Measurements from ENCODE around the gene C6orf47. TPM values are rescaled to one million over a fixed set of nuclear protein-coding genes. Genes with fewer than 3 reads are reported as not detected.

C6orf47 gene
- total and polyA plus RNA-seq, 2 of the 13 experiments (the other 11 are each of a cell fraction or from before 2014, with no cell fraction given), result 1.7 to 18.1 TPM

DNA sequence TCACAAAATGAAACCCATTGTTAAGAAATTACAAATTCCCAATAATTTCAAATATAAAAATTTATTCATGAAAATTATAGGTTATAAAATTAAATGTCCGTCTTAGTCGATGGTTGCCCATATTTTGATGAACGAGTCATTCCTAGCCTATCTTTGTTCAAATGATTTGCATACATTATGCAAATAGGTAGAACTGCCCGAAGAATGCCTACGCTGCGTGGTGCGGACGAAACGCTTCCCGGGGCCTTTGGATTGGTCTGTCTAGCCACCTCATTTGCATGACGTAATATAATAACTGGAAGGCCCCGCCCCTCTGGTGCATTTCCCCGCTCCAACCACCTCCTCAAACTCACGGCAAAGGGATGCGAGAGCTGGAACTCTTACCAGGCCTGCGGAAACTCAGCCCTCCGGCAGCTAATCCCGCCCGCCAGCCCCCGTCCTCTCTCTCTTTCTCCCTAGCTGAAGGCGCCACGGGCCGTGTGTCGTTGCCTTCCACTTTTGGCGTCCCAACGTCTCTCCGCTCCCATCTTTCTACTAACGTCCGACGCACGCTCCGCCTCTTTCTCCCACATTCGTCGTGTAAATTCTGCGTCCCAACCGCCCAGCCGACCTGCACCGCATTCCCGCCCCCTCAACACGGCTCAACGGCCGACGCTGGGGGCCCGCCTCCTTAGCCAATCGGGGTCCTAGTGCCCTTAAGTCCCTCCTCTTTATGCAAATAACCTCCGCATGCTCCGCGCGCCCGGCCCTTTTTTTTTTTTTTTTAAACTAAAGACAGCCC is 40.6 kb downstream of the C6orf47 start (continued):
- TF ChIP-seq ZNF432 (CRISPR knock-in tag; IDR thresholded peaks at IDR 0.05; ENCODE audit: borderline replicate concordance) (no peak), HNRNPH1 (optimal IDR thresholded peaks at IDR 0.05; ENCODE audit: low read depth, low read length) (peak; percentile 66), PAWR (CRISPR knock-in tag; IDR thresholded peaks at IDR 0.05; ENCODE audit: borderline replicate concordance) (0 out of 2 replicates have a peak, but pooled peaks have one; percentile 34), ZMYM3 (CRISPR knock-in tag; IDR thresholded peaks at IDR 0.05) (peak; percentile 35; the same call in 1 of the 2 replicates), ZNF501 (CRISPR knock-in tag; IDR thresholded peaks at IDR 0.05) (no peak; the same call in 1 of the 2 replicates), MYC (CRISPR knock-in tag; IDR thresholded peaks at IDR 0.05; ENCODE audit: borderline replicate concordance) (peak; percentile 54; the same call in 1 of the 2 replicates), ZNF44 (CRISPR knock-in tag; IDR thresholded peaks at IDR 0.05) (no peak), SRSF1 (optimal IDR thresholded peaks at IDR 0.05; ENCODE audit: low read depth, low read length) (peak; percentile 71), ZBTB42 (CRISPR knock-in tag; IDR thresholded peaks at IDR 0.05) (peak; percentile 81; the same call in 1 of the 2 replicates), ZNF264 (CRISPR knock-in tag; IDR thresholded peaks at IDR 0.05) (peak; percentile 88; the same call in 1 of the 2 replicates), ZMYM4 (CRISPR knock-in tag; IDR thresholded peaks at IDR 0.05) (peak; percentile 75), PHF21A (CRISPR knock-in tag; IDR thresholded peaks at IDR 0.05) (peak; percentile 73), NR2F6 (IDR thresholded peaks at IDR 0.05) (no peak), NR2F6 (CRISPR knock-in tag; IDR thresholded peaks at IDR 0.05) (peak; percentile 38; the same call in 1 of the 2 replicates), XBP1 (CRISPR knock-in tag; IDR thresholded peaks at IDR 0.05) (no peak), ZNF121 (CRISPR knock-in tag; IDR thresholded peaks at IDR 0.05) (0 out of 2 replicates have a peak, but pooled peaks have one; percentile 21), GPN1 (CRISPR knock-in tag; IDR thresholded peaks at IDR 0.05; ENCODE audit: borderline replicate concordance) (no peak), ZNF768 (CRISPR knock-in tag; IDR thresholded peaks at IDR 0.05) (no peak; the same call in 1 of the 2 replicates), SNAPC2 (CRISPR knock-in tag; IDR thresholded peaks at IDR 0.05) (peak; percentile 99), SP4 (CRISPR knock-in tag; IDR thresholded peaks at IDR 0.05) (peak; percentile 97), ZNF232 (CRISPR knock-in tag; IDR thresholded peaks at IDR 0.05; ENCODE audit: borderline replicate concordance) (no peak)
- TF ChIP-seq, protein P1, sequence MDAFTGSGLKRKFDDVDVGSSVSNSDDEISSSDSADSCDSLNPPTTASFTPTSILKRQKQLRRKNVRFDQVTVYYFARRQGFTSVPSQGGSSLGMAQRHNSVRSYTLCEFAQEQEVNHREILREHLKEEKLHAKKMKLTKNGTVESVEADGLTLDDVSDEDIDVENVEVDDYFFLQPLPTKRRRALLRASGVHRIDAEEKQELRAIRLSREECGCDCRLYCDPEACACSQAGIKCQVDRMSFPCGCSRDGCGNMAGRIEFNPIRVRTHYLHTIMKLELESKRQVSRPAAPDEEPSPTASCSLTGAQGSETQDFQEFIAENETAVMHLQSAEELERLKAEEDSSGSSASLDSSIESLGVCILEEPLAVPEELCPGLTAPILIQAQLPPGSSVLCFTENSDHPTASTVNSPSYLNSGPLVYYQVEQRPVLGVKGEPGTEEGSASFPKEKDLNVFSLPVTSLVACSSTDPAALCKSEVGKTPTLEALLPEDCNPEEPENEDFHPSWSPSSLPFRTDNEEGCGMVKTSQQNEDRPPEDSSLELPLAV (CRISPR knock-in tag; conservative IDR thresholded peaks at IDR 0.05; ENCODE audit: low read depth), result no peak
- TF ChIP-seq, protein P2, sequence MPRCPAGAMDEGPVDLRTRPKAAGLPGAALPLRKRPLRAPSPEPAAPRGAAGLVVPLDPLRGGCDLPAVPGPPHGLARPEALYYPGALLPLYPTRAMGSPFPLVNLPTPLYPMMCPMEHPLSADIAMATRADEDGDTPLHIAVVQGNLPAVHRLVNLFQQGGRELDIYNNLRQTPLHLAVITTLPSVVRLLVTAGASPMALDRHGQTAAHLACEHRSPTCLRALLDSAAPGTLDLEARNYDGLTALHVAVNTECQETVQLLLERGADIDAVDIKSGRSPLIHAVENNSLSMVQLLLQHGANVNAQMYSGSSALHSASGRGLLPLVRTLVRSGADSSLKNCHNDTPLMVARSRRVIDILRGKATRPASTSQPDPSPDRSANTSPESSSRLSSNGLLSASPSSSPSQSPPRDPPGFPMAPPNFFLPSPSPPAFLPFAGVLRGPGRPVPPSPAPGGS (CRISPR knock-in tag; IDR thresholded peaks at IDR 0.05), result 0 out of 2 replicates have a peak, but pooled peaks have one; percentile 6
- TF ChIP-seq, protein P3, sequence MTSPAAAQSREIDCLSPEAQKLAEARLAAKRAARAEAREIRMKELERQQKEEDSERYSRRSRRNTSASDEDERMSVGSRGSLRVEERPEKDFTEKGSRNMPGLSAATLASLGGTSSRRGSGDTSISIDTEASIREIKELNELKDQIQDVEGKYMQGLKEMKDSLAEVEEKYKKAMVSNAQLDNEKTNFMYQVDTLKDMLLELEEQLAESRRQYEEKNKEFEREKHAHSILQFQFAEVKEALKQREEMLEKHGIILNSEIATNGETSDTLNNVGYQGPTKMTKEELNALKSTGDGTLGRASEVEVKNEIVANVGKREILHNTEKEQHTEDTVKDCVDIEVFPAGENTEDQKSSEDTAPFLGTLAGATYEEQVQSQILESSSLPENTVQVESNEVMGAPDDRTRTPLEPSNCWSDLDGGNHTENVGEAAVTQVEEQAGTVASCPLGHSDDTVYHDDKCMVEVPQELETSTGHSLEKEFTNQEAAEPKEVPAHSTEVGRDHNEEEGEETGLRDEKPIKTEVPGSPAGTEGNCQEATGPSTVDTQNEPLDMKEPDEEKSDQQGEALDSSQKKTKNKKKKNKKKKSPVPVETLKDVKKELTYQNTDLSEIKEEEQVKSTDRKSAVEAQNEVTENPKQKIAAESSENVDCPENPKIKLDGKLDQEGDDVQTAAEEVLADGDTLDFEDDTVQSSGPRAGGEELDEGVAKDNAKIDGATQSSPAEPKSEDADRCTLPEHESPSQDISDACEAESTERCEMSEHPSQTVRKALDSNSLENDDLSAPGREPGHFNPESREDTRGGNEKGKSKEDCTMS (CRISPR knock-in tag; conservative IDR thresholded peaks at IDR 0.05), result no peak
- TF ChIP-seq, protein P4, sequence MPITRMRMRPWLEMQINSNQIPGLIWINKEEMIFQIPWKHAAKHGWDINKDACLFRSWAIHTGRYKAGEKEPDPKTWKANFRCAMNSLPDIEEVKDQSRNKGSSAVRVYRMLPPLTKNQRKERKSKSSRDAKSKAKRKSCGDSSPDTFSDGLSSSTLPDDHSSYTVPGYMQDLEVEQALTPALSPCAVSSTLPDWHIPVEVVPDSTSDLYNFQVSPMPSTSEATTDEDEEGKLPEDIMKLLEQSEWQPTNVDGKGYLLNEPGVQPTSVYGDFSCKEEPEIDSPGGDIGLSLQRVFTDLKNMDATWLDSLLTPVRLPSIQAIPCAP (CRISPR knock-in tag; IDR thresholded peaks at IDR 0.05; ENCODE audit: low read depth), result no peak

Measured in HepG2 (cell line).